Smooth muscle cell (in vitro differentiated cells): ENCODE results near the gene ABTB1. TPM values are rescaled to one million over a fixed set of nuclear protein-coding genes. Genes with fewer than 3 reads are reported as not detected.

ENCODE experiments used
- DNase-seq: peaks from one replicate; lab custom pipeline; 2025; ENCODE audit not compliant: unreplicated experiment; lab: John Stamatoyannopoulos, UW
- H2AFZ ChIP-seq: fragments of 200-600 bp; sonication (generic); 2 replicates; pipeline ENCODE4 v1.6.0; 2016; ENCODE audit warnings: antibody characterized with exemption, low read depth, mild to moderate bottlenecking
- H3F3A ChIP-seq: fragments of 200-600 bp; sonication (generic); 2 replicates; pipeline ENCODE4 v1.6.0; 2017; ENCODE audit warnings: antibody characterized with exemption, low read depth
- H3K27ac ChIP-seq: fragments of 200-600 bp; sonication (generic); 2 replicates; pipeline ENCODE4 v1.5.1; 2016; ENCODE audit warnings: low read depth, mild to moderate bottlenecking
- H3K27me3 ChIP-seq: fragments of 200-600 bp; sonication (generic); 2 replicates; pipeline ENCODE4 v1.6.1; 2016; ENCODE audit warnings: low read depth, mild to moderate bottlenecking
- H3K36me3 ChIP-seq: fragments of 200-600 bp; sonication (generic); 2 replicates; pipeline ENCODE4 v1.5.1; 2016; ENCODE audit warnings: low read depth
- H3K4me1 ChIP-seq: fragments of 200-600 bp; sonication (generic); 2 replicates; pipeline ENCODE4 v1.5.1; 2016; ENCODE audit warnings: low read depth
- H3K4me2 ChIP-seq: fragments of 200-600 bp; sonication (generic); 2 replicates; pipeline ENCODE4 v1.6.0; 2016; ENCODE audit warnings: mild to moderate bottlenecking
- H3K4me3 ChIP-seq: fragments of 200-600 bp; sonication (generic); 2 replicates; pipeline ENCODE4 v1.5.1; 2016; ENCODE audit warnings: mild to moderate bottlenecking
- H3K79me2 ChIP-seq: fragments of 200-600 bp; sonication (generic); 2 replicates; pipeline ENCODE4 v1.6.0; 2016; ENCODE audit warnings: low read depth, mild to moderate bottlenecking
- H3K9ac ChIP-seq: fragments of 200-600 bp; sonication (generic); 2 replicates; pipeline ENCODE4 v1.6.0; 2016; ENCODE audit warnings: low read depth
- H3K9me3 ChIP-seq: fragments of 200-600 bp; sonication (generic); replicated peaks from 2 replicates; pipeline ENCODE4 v1.5.1; 2016; ENCODE audit warnings: low read depth
- H4K20me1 ChIP-seq: fragments of 200-600 bp; sonication (generic); 2 replicates; pipeline ENCODE4 v1.6.0; 2016; ENCODE audit warnings: low read depth
- CTCF ChIP-seq: fragments of 200-600 bp; sonication (generic); IDR thresholded peaks from 2 replicates; pipeline ENCODE4 v1.5.1; 2017; ENCODE audit warnings: borderline replicate concordance, mild to moderate bottlenecking, antibody characterized with exemption; ENCODE audit not compliant: insufficient read depth, poor library complexity, severe bottlenecking
- WGBS: methylation state at CpG from one replicate; pipeline ENCODE4 v1.1.7; 2016; ENCODE audit warnings: low lambda C conversion rate; 5-methylcytosine and 5-hydroxymethylcytosine counted together
- polyA plus RNA-seq: library from polyadenylated mRNA; unstranded; fragments of >200 nt; fragmentation: Nextera tagmentation; extraction: Ambion mirVana; gene quantifications from 2 replicates; pipeline ENCODE4 v1.2.1, GENCODE V29; 2016
- total RNA-seq: library from RNA; depleted of rRNA; stranded (reverse); fragments of >200 nt; gene quantifications from 2 replicates; pipeline ENCODE4 v1.2.3, GENCODE V29; 2014

ABTB1 gene
- total and polyA plus RNA-seq, 2 experiments from 2014 or later: 2.8 to 17.9 TPM

- Histone ChIP-seq H4K20me1 (no peaks in the 10 kb centered on the region), H3K27ac (no peak overlapping the region), H3K79me2 (no peaks in the 10 kb centered on the region), H3K27me3 (no peaks in the 10 kb centered on the region), H3K4me1 (no peaks in the 10 kb centered on the region), H3K36me3 (no peaks in the 10 kb centered on the region), H3K9ac (no peak overlapping the region), H3F3A (no peaks in the 10 kb centered on the region), H2AFZ (no peak overlapping the region), H3K9me3 (no peaks in the 10 kb centered on the region), H3K4me2 (no peak overlapping the region), H3K4me3 (no peak overlapping the region)
- 88% methylated on average over 11 of the region's 11 CpGs for WGBS
- no peak for TF ChIP-seq CTCF
- DNase-seq: no peak
Measured at GRCh38 chr3:127662001-127662469, 10.7 kb upstream of the ABTB1 start.

DNA sequence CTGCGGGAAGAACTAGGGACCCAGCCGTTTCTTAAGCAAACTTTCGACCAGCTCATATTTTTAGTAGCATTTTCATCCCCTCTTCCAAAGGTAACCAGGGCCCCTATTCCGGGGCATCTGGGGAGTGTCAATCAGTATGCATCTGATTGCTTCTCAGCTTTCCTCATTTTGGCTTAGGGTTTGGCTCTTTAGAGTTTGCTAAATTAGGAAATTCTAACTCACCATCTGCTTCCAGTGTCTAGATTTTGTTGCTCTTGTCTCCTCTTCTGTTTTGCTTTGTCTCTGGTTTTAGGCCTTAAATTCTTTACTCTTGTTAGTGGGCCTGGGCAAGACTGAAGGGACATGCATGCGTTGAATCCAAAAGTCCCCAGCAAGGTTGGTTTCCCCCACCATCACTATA, 9.6 kb upstream of the ABTB1 start:
- Histone ChIP-seq H3K4me2 (no peak overlapping the region), H3K4me1 (no peaks in the 10 kb centered on the region), H3K27me3 (no peaks in the 10 kb centered on the region), H3K9me3 (no peaks in the 10 kb centered on the region), H4K20me1 (no peaks in the 10 kb centered on the region), H3K36me3 (no peaks in the 10 kb centered on the region), H3F3A (no peaks in the 10 kb centered on the region), H3K4me3 (no peak overlapping the region), H3K79me2 (no peaks in the 10 kb centered on the region), H3K9ac (no peak overlapping the region), H3K27ac (no peak overlapping the region), H2AFZ (no peak overlapping the region)
- TF ChIP-seq CTCF: no peak
- WGBS: 91% methylated on average over 5 of the region's 5 CpGs
- DNase-seq: no peak

GRCh38 chr3:127665165-127665564, 7.6 kb upstream of the ABTB1 start:
- no peak overlapping the region for H3K4me2 ChIP-seq
- H2AFZ ChIP-seq: no peak overlapping the region
- no peak overlapping the region for H3K27ac ChIP-seq
- no peaks in the 10 kb centered on the region for H3K9me3 ChIP-seq
- H3K79me2 ChIP-seq: no peaks in the 10 kb centered on the region
- H3K27me3 ChIP-seq: no peaks in the 10 kb centered on the region
- no peaks in the 10 kb centered on the region for H3K36me3 ChIP-seq
- WGBS: 86% methylated on average over 2 of the region's 2 CpGs
- H3K4me3 ChIP-seq: no peak overlapping the region
- no peak for DNase-seq
- no peak overlapping the region for H3K9ac ChIP-seq
- no peaks in the 10 kb centered on the region for H3F3A ChIP-seq
- H3K4me1 ChIP-seq: no peaks in the 10 kb centered on the region
- H4K20me1 ChIP-seq: no peaks in the 10 kb centered on the region
- TF ChIP-seq CTCF: no peak

- no peaks in the 10 kb centered on the region for H3K36me3 ChIP-seq
- H3K79me2 ChIP-seq: no peaks in the 10 kb centered on the region
- no peaks in the 10 kb centered on the region for H3K4me1 ChIP-seq
- H3K4me3 ChIP-seq: no peak overlapping the region
- H3K4me2 ChIP-seq: no peak overlapping the region
- no peak for DNase-seq
- H3K27ac ChIP-seq: no peak overlapping the region
- H3K9ac ChIP-seq: no peak overlapping the region
- H3K9me3 ChIP-seq: no peaks in the 10 kb centered on the region
- H2AFZ ChIP-seq: no peak overlapping the region
- H4K20me1 ChIP-seq: no peaks in the 10 kb centered on the region
- no peak for TF ChIP-seq CTCF
- H3K27me3 ChIP-seq: no peaks in the 10 kb centered on the region
- 73% methylated on average over 3 of the region's 3 CpGs for WGBS
- no peaks in the 10 kb centered on the region for H3F3A ChIP-seq
Measured at GRCh38 chr3:127665586-127665985, 7.2 kb upstream of the ABTB1 start.
